Suprapubic skin (tissue), 4 donors: ENCODE measurements around the gene ILF2. TPM values are rescaled to one million over a fixed set of nuclear protein-coding genes. Genes with fewer than 3 reads are reported as not detected.

ENCODE experiments used
- DNase-seq, 2 donors: peaks; one replicate each; pipeline ENCODE4 v3.0.0-alpha.2; 2019; ENCODE audit warnings: low spot score in 2 of 2
- H3K27ac ChIP-seq: fragments of 200-600 bp; sonication (generic); one replicate; pipeline ENCODE4 v1.5.1; 2019
- H3K27me3 ChIP-seq: fragments of 200-600 bp; sonication (generic); one replicate; pipeline ENCODE4 v1.5.1; 2019
- H3K36me3 ChIP-seq: fragments of 200-600 bp; sonication (generic); one replicate; pipeline ENCODE4 v1.5.1; 2019
- H3K4me1 ChIP-seq: fragments of 200-600 bp; sonication (generic); one replicate; pipeline ENCODE4 v1.5.1; 2019
- H3K4me3 ChIP-seq: fragments of 200-600 bp; sonication (generic); one replicate; pipeline ENCODE4 v1.5.1; 2019; ENCODE audit warnings: mild to moderate bottlenecking
- H3K9me3 ChIP-seq: fragments of 200-600 bp; sonication (generic); one replicate; pipeline ENCODE4 v1.5.1; 2019
- EP300 ChIP-seq: sonication (generic); formaldehyde crosslinking; IDR thresholded peaks from one replicate; pipeline ENCODE4 v1.6.1; 2017; ENCODE audit warnings: antibody characterized with exemption
- POLR2A ChIP-seq, 2 donors: fragments of 450-650 bp; IDR thresholded peaks; one replicate each; pipeline ENCODE4 v1.6.1; 2017; ENCODE audit warnings: antibody characterized with exemption in 2 of 2, mild to moderate bottlenecking in 2 of 2, moderate library complexity in 2 of 2
- POLR2AphosphoS5 ChIP-seq, 3 donors: sonication (generic); formaldehyde crosslinking; IDR thresholded peaks; one replicate each; pipeline ENCODE4 v1.6.1; 2017; ENCODE audit warnings: antibody characterized with exemption in 3 of 3
- WGBS: methylation state at CpG from one replicate; pipeline ENCODE4 v1.1.5; 2018; 5-methylcytosine and 5-hydroxymethylcytosine counted together
- total RNA-seq, 4 donors: library from RNA; depleted of rRNA; stranded (reverse); fragments of >200 nt; gene quantifications; one replicate each; pipeline ENCODE4 v1.1.0, GENCODE V29; 2016
- TF ChIP-seq, protein P1 (sequence below), 2 donors: fragments of 200-600 bp in 1 of 2; fragments of 450-650 bp in 1 of 2; sonication (generic) in 1 of 2; IDR thresholded peaks; one replicate each; pipeline ENCODE4 v1.5.1; 2016 to 2019; ENCODE audit warnings: antibody characterized with exemption in 2 of 2, mild to moderate bottlenecking in 1 of 2, moderate library complexity in 1 of 2

The ILF2 gene
- total RNA-seq, 4 donors from 2014 or later: 68.2 to 149 (median 127) TPM

- 88% methylated on average over 2 of the region's 2 CpGs for WGBS
- peak; percentile 62 to 65 for DNase-seq
- Histone ChIP-seq H3K36me3 (peaks cover 18% of the 10 kb centered on the region), H3K9me3 (no peaks in the 10 kb centered on the region), H3K4me3 (no peak overlapping the region), H3K4me1 (peaks cover 10% of the 10 kb centered on the region), H3K27ac (no peak overlapping the region), H3K27me3 (no peaks in the 10 kb centered on the region)
- TF ChIP-seq POLR2A (IDR thresholded peaks at IDR 0.05): no peak
- no peak for TF ChIP-seq EP300
- no peak for TF ChIP-seq POLR2AphosphoS5 (IDR thresholded peaks at IDR 0.05)
- TF ChIP-seq, protein P1, sequence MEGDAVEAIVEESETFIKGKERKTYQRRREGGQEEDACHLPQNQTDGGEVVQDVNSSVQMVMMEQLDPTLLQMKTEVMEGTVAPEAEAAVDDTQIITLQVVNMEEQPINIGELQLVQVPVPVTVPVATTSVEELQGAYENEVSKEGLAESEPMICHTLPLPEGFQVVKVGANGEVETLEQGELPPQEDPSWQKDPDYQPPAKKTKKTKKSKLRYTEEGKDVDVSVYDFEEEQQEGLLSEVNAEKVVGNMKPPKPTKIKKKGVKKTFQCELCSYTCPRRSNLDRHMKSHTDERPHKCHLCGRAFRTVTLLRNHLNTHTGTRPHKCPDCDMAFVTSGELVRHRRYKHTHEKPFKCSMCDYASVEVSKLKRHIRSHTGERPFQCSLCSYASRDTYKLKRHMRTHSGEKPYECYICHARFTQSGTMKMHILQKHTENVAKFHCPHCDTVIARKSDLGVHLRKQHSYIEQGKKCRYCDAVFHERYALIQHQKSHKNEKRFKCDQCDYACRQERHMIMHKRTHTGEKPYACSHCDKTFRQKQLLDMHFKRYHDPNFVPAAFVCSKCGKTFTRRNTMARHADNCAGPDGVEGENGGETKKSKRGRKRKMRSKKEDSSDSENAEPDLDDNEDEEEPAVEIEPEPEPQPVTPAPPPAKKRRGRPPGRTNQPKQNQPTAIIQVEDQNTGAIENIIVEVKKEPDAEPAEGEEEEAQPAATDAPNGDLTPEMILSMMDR (IDR thresholded peaks at IDR 0.05): no peak
Measured at GRCh38 chr1:153649863-153650235, 20.9 kb downstream of the ILF2 start.

- TF ChIP-seq POLR2AphosphoS5 (IDR thresholded peaks at IDR 0.05) (no peak), EP300 (no peak), POLR2A (IDR thresholded peaks at IDR 0.05) (no peak)
- TF ChIP-seq, protein P1 (IDR thresholded peaks at IDR 0.05): no peak
- DNase-seq: peak; percentile 51 to 73
- peaks cover 24% of the 10 kb centered on the region for H3K36me3 ChIP-seq
- peaks cover 10% of the 10 kb centered on the region for H3K4me1 ChIP-seq
- no peak overlapping the region for H3K27ac ChIP-seq
- 41% methylated on average over 3 of the region's 3 CpGs for WGBS
- no peaks in the 10 kb centered on the region for H3K9me3 ChIP-seq
- no peaks in the 10 kb centered on the region for H3K27me3 ChIP-seq
- H3K4me3 ChIP-seq: no peak overlapping the region
Measured at GRCh38 chr1:153649137-153649862, 21.5 kb downstream of the ILF2 start.

- Histone ChIP-seq H3K27me3 (no peaks in the 10 kb centered on the region), H3K36me3 (peaks cover 36% of the 10 kb centered on the region), H3K27ac (no peak overlapping the region), H3K4me3 (no peak overlapping the region), H3K4me1 (peaks cover 10% of the 10 kb centered on the region), H3K9me3 (no peaks in the 10 kb centered on the region)
- WGBS: 76% methylated on average over 10 of the region's 10 CpGs
- DNase-seq: peak in 1 of 2 donors; percentile 57
- TF ChIP-seq POLR2A (IDR thresholded peaks at IDR 0.05) (no peak), POLR2AphosphoS5 (IDR thresholded peaks at IDR 0.05) (no peak), EP300 (no peak)
- TF ChIP-seq, protein P1 (IDR thresholded peaks at IDR 0.05): no peak
Measured at GRCh38 chr1:153648000-153648643, 22.7 kb downstream of the ILF2 start.

GRCh38 chr1:153647346-153647714, 23.5 kb downstream of the ILF2 start:
- peak in 1 of 2 donors; percentile 55 for DNase-seq
- peaks cover 10% of the 10 kb centered on the region for H3K4me1 ChIP-seq
- no peak overlapping the region for H3K4me3 ChIP-seq
- peak overlapping the region; percentile 12 for H3K27ac ChIP-seq
- H3K27me3 ChIP-seq: no peaks in the 10 kb centered on the region
- TF ChIP-seq POLR2AphosphoS5 (IDR thresholded peaks at IDR 0.05) (no peak), POLR2A (IDR thresholded peaks at IDR 0.05) (no peak)
- TF ChIP-seq, protein P1 (IDR thresholded peaks at IDR 0.05): no peak
- H3K36me3 ChIP-seq: peaks cover 43% of the 10 kb centered on the region
- WGBS: 50% methylated on average over 2 of the region's 2 CpGs
- H3K9me3 ChIP-seq: no peaks in the 10 kb centered on the region

- peak in 1 of 2 donors; percentile 55 for DNase-seq
- Histone ChIP-seq H3K36me3 (peaks cover 49% of the 10 kb centered on the region), H3K4me1 (peaks cover 10% of the 10 kb centered on the region), H3K4me3 (no peak overlapping the region), H3K27me3 (no peaks in the 10 kb centered on the region), H3K9me3 (no peaks in the 10 kb centered on the region), H3K27ac (peak overlapping the region; percentile 12)
- 71% methylated on average over 5 of the region's 5 CpGs for WGBS
- TF ChIP-seq, protein P1 (IDR thresholded peaks at IDR 0.05): no peak
- TF ChIP-seq EP300: no peak
- TF ChIP-seq POLR2AphosphoS5 (IDR thresholded peaks at IDR 0.05): no peak
- TF ChIP-seq POLR2A (IDR thresholded peaks at IDR 0.05): no peak
Measured at GRCh38 chr1:153646672-153647345, 24.0 kb downstream of the ILF2 start.
